SK-N-MC (cell line): Measurements from ENCODE around the gene ITPKB.

ENCODE experiments used
- EZH2 ChIP-seq: fragments of 200-600 bp; sonication (generic); IDR thresholded peaks from one replicate; pipeline ENCODE4 v1.6.1; 2017; ENCODE audit warnings: antibody characterized with exemption
- FOXP2 ChIP-seq: optimal IDR thresholded peaks from 2 replicates; pipeline ENCODE3; 2011; ENCODE audit warnings: mild to moderate bottlenecking, moderate library complexity; ENCODE audit not compliant: insufficient read depth; ENCODE audit errors: extremely low read length, control extremely low read depth
- POLR2AphosphoS5 ChIP-seq: IDR thresholded peaks from 2 replicates; pipeline ENCODE4 v1.6.1; 2012; ENCODE audit warnings: mild to moderate bottlenecking, low read depth, low read length, borderline replicate concordance

DNA sequence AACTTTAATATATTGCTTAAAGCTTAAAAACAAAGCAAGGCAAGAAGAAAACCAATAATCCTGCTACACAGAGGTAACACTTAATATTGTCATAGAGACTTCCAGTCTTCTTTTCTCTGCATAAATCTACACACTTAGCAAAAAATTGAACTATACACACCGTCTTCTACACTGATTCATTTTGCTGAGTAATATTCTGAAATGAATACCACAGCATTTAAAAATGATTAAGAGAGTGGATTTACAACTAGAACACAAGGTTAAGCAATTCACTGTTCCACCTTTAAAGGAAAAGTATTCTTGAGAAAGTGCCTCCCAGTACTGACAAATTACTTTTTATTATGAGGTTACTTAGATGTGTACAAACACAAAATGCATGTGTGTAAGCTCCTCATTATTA lies 22.2 kb upstream of the ITPKB start:
- TF ChIP-seq EZH2 = no peak
- TF ChIP-seq POLR2AphosphoS5 = no peak
- no peak for TF ChIP-seq FOXP2
